CD4-positive, alpha-beta T cell (primary cell): Measurements from ENCODE around the gene SLC27A5. TPM values are rescaled to one million over a fixed set of nuclear protein-coding genes. Genes with fewer than 3 reads are reported as not detected.

Source experiments
- ATAC-seq: fragments of 200-7000 bp; cut with Tn5 transposase; one replicate; pipeline ENCODE4 v1.10.0; 2022; ENCODE audit warnings: mild to moderate bottlenecking; ENCODE audit not compliant: poor library complexity
- CTCF ChIA-PET: fragments of 350-600 bp; sonication (Branson Sonifier 250); formaldehyde crosslinking; loops from one replicate; lab custom pipeline; 2021; ENCODE audit warnings: antibody characterized with exemption, inconsistent platforms; lab: Charles Lee
- POLR2A ChIA-PET: fragments of 350-600 bp; sonication (Branson Sonifier 250); formaldehyde crosslinking; loops from one replicate; lab custom pipeline; 2021; ENCODE audit warnings: antibody characterized with exemption, inconsistent platforms; lab: Charles Lee
- DNase-seq, 14 experiments: peaks; one replicate each; pipeline ENCODE4 v3.0.0-alpha.2; 2013 to 2020; ENCODE audit warnings: mixed read lengths in 2 of 14
- H3K27ac ChIP-seq, 2 donors: one replicate each; pipeline versions ENCODE4 v1.5.1 to v1.7.0; 2013; ENCODE audit warnings: low read length in 2 of 2, low read depth in 1 of 2, mild to moderate bottlenecking in 1 of 2
- H3K27me3 ChIP-seq, 2 experiments: 1 replicate in 1 of 2; 2 replicates in 1 of 2; pipeline versions ENCODE4 v1.6.1 to v1.7.0; 2013; ENCODE audit warnings: low read length in 2 of 2, control low read depth in 1 of 2, mild to moderate bottlenecking in 1 of 2, moderate library complexity in 1 of 2; ENCODE audit not compliant: insufficient read depth in 2 of 2, control insufficient read depth in 1 of 2
- H3K36me3 ChIP-seq: one replicate; pipeline ENCODE4 v1.6.1; 2013; ENCODE audit warnings: low read length, control low read depth; ENCODE audit not compliant: insufficient read depth
- H3K4me1 ChIP-seq: one replicate; pipeline ENCODE4 v1.6.1; 2013; ENCODE audit warnings: low read length, control low read depth; ENCODE audit not compliant: insufficient read depth
- H3K4me3 ChIP-seq: one replicate; pipeline ENCODE4 v1.5.1; 2013; ENCODE audit warnings: mild to moderate bottlenecking, low read length, moderate library complexity
- H3K9me3 ChIP-seq, 2 experiments: 1 replicate in 1 of 2; 2 replicates in 1 of 2; pipeline versions ENCODE4 v1.6.1 to v1.7.0; 2013; ENCODE audit warnings: low read length in 2 of 2, mild to moderate bottlenecking in 2 of 2, control low read depth in 1 of 2, moderate library complexity in 1 of 2; ENCODE audit not compliant: control insufficient read depth in 1 of 2, insufficient read depth in 1 of 2
- H3K27ac Mint-ChIP-seq: one replicate; pipeline ENCODE4 v1.8.0; 2020; ENCODE audit warnings: mixed read lengths
- H3K27me3 Mint-ChIP-seq: one replicate; pipeline ENCODE4 v1.8.0; 2021; ENCODE audit warnings: mixed read lengths
- H3K36me3 Mint-ChIP-seq: one replicate; pipeline ENCODE4 v1.8.0; 2021; ENCODE audit warnings: low read depth, mixed read lengths
- H3K4me1 Mint-ChIP-seq: one replicate; pipeline ENCODE4 v1.8.0; 2021; ENCODE audit warnings: low read depth, mixed read lengths
- H3K4me3 Mint-ChIP-seq: one replicate; pipeline ENCODE4 v1.8.0; 2020; ENCODE audit warnings: mild to moderate bottlenecking, mixed read lengths
- H3K9me3 Mint-ChIP-seq: one replicate; pipeline ENCODE4 v1.8.0; 2020; ENCODE audit warnings: mixed read lengths
- intact Hi-C, 2 experiments: fragments of 100-400 bp; cut with DNase I in 1 of 2; cut with micrococcal nuclease in 1 of 2; formaldehyde crosslinking; loops; one replicate each; pipeline versions ENCODE4 v1.15.1 to v1.9.0; 2023 to 2025; cut with DNase I, micrococcal nuclease
- total RNA-seq, 174 experiments: library from RNA in 2 of 174; stranded (reverse) in 2 of 174; gene quantifications; one replicate each; pipeline ENCODE4 v1.2.3 and lab custom pipeline; 2021 to 2026
- TF ChIP-seq, protein P1 (sequence below): fragments of 200-600 bp; IDR thresholded peaks from one replicate; pipeline ENCODE4 v1.8.0; 2022; ENCODE audit warnings: antibody characterized with exemption, mild to moderate bottlenecking

Gene SLC27A5
- total RNA-seq, 2 experiments from 2014 or later: 3.5 to 4.8 TPM

DNA sequence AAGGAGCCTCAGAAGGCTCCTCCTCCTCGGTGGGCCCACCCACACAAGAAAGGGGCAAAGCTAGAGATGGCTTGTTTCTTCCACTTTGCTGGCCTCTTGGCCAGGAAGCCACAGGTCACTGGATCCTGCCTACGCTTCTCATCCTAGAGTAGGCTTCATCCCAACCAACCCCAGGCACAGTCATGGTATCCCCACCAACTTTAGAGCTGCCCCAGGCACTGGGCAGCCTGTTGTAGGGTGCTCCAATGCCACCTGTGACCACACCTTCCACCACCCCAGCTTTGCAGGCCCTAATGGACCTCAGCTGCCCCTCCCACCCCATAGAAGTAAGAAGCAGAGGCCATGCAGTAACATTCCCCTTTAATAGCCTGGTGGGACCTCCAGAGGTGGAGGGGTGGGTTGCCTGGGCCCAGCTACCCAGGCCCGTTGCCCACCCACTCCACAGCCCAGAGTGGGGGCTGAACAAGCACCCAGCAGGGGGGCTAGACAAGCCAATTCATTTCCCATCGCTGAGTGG lies 43.6 kb upstream of the SLC27A5 start:
- H3K27ac ChIP-seq: peak overlapping the region; percentile 92 to 99
- Mint-ChIP-seq H3K9me3 (no peaks in the 10 kb centered on the region), H3K4me1 (peaks cover 69% of the 10 kb centered on the region), H3K27ac (peak overlapping the region; percentile 96), H3K4me3 (peak overlapping the region; percentile 92), H3K36me3 (peaks cover 82% of the 10 kb centered on the region), H3K27me3 (no peaks in the 10 kb centered on the region)
- H3K27me3 ChIP-seq: no peaks in the 10 kb centered on the region
- no peaks in the 10 kb centered on the region for H3K9me3 ChIP-seq
- intact Hi-C loops: no loop called here
- H3K36me3 ChIP-seq: peaks cover 53% of the 10 kb centered on the region
- H3K4me3 ChIP-seq: peak overlapping the region; percentile 96
- TF ChIP-seq, protein P1, sequence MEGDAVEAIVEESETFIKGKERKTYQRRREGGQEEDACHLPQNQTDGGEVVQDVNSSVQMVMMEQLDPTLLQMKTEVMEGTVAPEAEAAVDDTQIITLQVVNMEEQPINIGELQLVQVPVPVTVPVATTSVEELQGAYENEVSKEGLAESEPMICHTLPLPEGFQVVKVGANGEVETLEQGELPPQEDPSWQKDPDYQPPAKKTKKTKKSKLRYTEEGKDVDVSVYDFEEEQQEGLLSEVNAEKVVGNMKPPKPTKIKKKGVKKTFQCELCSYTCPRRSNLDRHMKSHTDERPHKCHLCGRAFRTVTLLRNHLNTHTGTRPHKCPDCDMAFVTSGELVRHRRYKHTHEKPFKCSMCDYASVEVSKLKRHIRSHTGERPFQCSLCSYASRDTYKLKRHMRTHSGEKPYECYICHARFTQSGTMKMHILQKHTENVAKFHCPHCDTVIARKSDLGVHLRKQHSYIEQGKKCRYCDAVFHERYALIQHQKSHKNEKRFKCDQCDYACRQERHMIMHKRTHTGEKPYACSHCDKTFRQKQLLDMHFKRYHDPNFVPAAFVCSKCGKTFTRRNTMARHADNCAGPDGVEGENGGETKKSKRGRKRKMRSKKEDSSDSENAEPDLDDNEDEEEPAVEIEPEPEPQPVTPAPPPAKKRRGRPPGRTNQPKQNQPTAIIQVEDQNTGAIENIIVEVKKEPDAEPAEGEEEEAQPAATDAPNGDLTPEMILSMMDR: no peak
- ATAC-seq (no peak), DNase-seq (no peak)
- CTCF ChIA-PET: interaction anchor here (2.5 to 3.3 kb wide), 2 partner anchors 36 to 41 kb away, joined by 11 to 26 read pairs; partner anchors contain the start of gene ZBTB45
- H3K4me1 ChIP-seq: peaks cover 66% of the 10 kb centered on the region
- POLR2A ChIA-PET: interaction anchor here (0.9 to 3.6 kb wide), 13 partner anchors 7 to 372 kb away, joined by 3 to 64 read pairs (median 7); partner anchors contain the start of genes MZF1, TRIM28, ZBTB45 and ZNF497

DNA sequence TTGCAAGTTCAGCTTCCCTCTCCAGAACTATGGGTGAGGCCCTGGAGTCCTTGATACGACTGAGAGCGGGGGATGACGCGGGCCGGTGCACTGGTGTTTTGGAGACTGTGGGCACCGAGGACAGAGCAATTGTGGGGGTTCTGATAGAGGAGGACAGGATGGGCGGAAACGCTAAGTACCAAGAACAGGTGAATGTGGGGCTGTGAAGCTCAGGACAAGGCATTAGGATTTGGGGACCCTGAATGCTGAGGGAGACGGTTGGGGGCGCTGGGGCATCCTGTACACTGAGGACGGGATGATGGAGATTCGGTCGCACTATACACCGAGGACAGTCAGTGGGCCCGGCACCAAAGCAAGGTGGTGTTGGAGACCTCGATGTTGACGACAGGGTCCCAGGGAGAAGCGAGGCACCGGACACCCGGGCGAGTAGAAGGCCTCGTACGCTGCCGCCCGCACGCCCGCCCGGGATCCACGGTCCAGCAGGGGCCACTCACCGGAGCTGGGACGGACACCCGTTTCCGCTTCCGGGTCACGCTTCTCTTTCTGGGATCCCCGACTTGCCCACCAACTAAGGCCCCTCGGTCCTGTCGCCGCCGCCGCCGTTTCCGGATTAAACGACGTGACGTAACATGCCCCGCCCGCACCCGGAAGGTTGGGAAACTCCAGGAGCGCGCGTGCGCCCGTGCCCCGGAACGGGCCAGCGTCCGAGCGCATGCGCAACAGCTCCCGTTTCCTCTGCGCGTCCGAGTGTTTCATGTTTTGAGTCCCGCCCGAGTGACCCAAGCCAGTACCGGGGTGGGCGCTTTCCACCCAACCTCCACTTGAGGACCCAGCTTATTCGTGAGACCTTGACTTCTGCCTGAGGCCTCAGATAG lies 42.9 kb upstream of the SLC27A5 start, which contains the start of gene CHMP2A:
Gene CHMP2A (minus strand): TSS at position 612 of the 875 bp plus-strand sequence. CDS start 893 bp downstream, outside the sequence.
- peaks cover 62% of the 10 kb centered on the region for H3K4me1 Mint-ChIP-seq
- CTCF ChIA-PET: interaction anchor here (2.5 to 3.3 kb wide), 2 partner anchors 35 to 41 kb away, joined by 11 to 26 read pairs; partner anchors contain the start of gene ZBTB45

More for the DNA sequence above, 42.9 kb upstream of the SLC27A5 start, which contains the start of gene CHMP2A:
- TF ChIP-seq, protein P1: no peak
- Mint-ChIP-seq H3K27me3 (no peaks in the 10 kb centered on the region), H3K36me3 (peaks cover 89% of the 10 kb centered on the region), H3K4me3 (peak within 1 kb of the TSS; percentile 92), H3K9me3 (no peaks in the 10 kb centered on the region), H3K27ac (peak within 1 kb of the TSS; percentile 96)
- POLR2A ChIA-PET: interaction anchor here (0.7 to 3.6 kb wide), 14 partner anchors 8 to 371 kb away, joined by 3 to 64 read pairs (median 7); partner anchors contain the start of genes MZF1, TRIM28, ZBTB45 and ZNF497
- peak; percentile 40 for ATAC-seq
- peak; percentile 95 to 99 (median 96) for DNase-seq
- no peaks in the 10 kb centered on the region for H3K9me3 ChIP-seq
- intact Hi-C loops: loop anchor here in 1 of 2 experiments (1.0 kb wide), 2 partner anchors 10 to 35 kb away; partner anchors contain the start of genes TRIM28 and ZBTB45
- H3K27ac ChIP-seq: peak within 1 kb of the TSS; percentile 92 to 99
- H3K4me3 ChIP-seq: peak within 1 kb of the TSS; percentile 96
- no peaks in the 10 kb centered on the region for H3K27me3 ChIP-seq
- peaks cover 59% of the 10 kb centered on the region for H3K4me1 ChIP-seq
- H3K36me3 ChIP-seq: peaks cover 60% of the 10 kb centered on the region
